ENCODE results near the gene TIMM9. TPM values are rescaled to one million over a fixed set of nuclear protein-coding genes. Genes with fewer than 3 reads are reported as not detected.
"Not testable (repeated sequence)": the region's sequence is repeated elsewhere in the genome, so short reads cannot be mapped to it uniquely, and the experiment has no call there.

Gene TIMM9
- polyA plus RNA-seq, 1 donor, result 73.3 TPM

- DNase-seq, result peak; percentile 10 to 14
- no peaks in the 10 kb centered on the region for H3K9me3 ChIP-seq (ENCODE audit: control insufficient read depth, low read depth, low read length)
- H3K27me3 ChIP-seq (ENCODE audit: control insufficient read depth, insufficient read depth, low read length), result no peaks in the 10 kb centered on the region
- no peaks in the 10 kb centered on the region for H3K4me1 ChIP-seq (ENCODE audit: control insufficient read depth, insufficient read depth, low read length)
- no peak overlapping the region for H3K27ac ChIP-seq (ENCODE audit: low read length)
- no peak overlapping the region for H3K4me3 ChIP-seq (ENCODE audit: low read length)
- 93% methylated on average over 3 of the region's 3 CpGs for WGBS (ENCODE audit: insufficient coverage, low lambda C conversion rate)
- H3K36me3 ChIP-seq (ENCODE audit: control insufficient read depth, insufficient read depth, low read length), result peaks cover 64% of the 10 kb centered on the region
These were observed 64.4 kb downstream of the TIMM9 start for GRCh38 chr14:58362798-58363412.

- WGBS (ENCODE audit: insufficient coverage, low lambda C conversion rate), result no CpG with 5 or more reads among the region's 1 CpG
- DNase-seq; H3K27me3 ChIP-seq (ENCODE audit: control insufficient read depth, insufficient read depth, low read length); H3K9me3 ChIP-seq (ENCODE audit: control insufficient read depth, low read depth, low read length); H3K4me1 ChIP-seq (ENCODE audit: control insufficient read depth, insufficient read depth, low read length); H3K4me3 ChIP-seq (ENCODE audit: low read length); H3K27ac ChIP-seq (ENCODE audit: low read length): not testable (repeated sequence)
- peaks cover 60% of the 10 kb centered on the region for H3K36me3 ChIP-seq (ENCODE audit: control insufficient read depth, insufficient read depth, low read length)
These were observed 65.1 kb downstream of the TIMM9 start for GRCh38 chr14:58362272-58362671.

Other genes starting within 250 kb of the TIMM9 start
- gene ACTR10, start 227.4 kb downstream of the TIMM9 start, polyA plus RNA-seq, result 68.1 TPM
- 151 TPM for gene PSMA3, start 182.7 kb downstream of the TIMM9 start, polyA plus RNA-seq
- 19.4 TPM for gene ARID4A, start 129.0 kb downstream of the TIMM9 start, polyA plus RNA-seq
- 0.24 TPM for gene TOMM20L, start 31.6 kb downstream of the TIMM9 start, polyA plus RNA-seq
- 13.0 TPM for gene KIAA0586, start 188 bp upstream of the TIMM9 start, polyA plus RNA-seq
- gene DACT1, start 210.4 kb upstream of the TIMM9 start, polyA plus RNA-seq, result 13.5 TPM

Measured in large intestine (tissue), 3 donors.